Kidney capillary endothelial cell (primary cell): Measurements from ENCODE around the gene VRTN.
"Not testable (repeated sequence)": the region's sequence is repeated elsewhere in the genome, so short reads cannot be mapped to it uniquely, and the experiment has no call there.

Source experiments
- DNase-seq: peaks from one replicate; pipeline ENCODE4 v3.0.0-alpha.2; 2018; ENCODE audit warnings: low spot score

Gene VRTN

GRCh38 chr14:74349757-74350156, 1.5 kb downstream of the VRTN start:
- DNase-seq = no peak

GRCh38 chr14:74350211-74350927, 2.1 kb downstream of the VRTN start:
- no peak for DNase-seq

GRCh38 chr14:74350928-74351323, 2.7 kb downstream of the VRTN start:
- no peak for DNase-seq

- DNase-seq = no peak
Measured at GRCh38 chr14:74356892-74357575, 8.8 kb downstream of the VRTN start.

GRCh38 chr14:74357585-74357984, 9.3 kb downstream of the VRTN start:
- DNase-seq = no peak

GRCh38 chr14:74358176-74358829, 10.0 kb downstream of the VRTN start:
- no peak for DNase-seq

- no peak for DNase-seq
Measured at GRCh38 chr14:74360163-74360562, 11.9 kb downstream of the VRTN start.

GRCh38 chr14:74362361-74362915, 14.2 kb downstream of the VRTN start:
- peak; percentile 69 for DNase-seq

GRCh38 chr14:74364271-74364880, 16.1 kb downstream of the VRTN start:
- no peak for DNase-seq

GRCh38 chr14:74368026-74368425, 19.8 kb downstream of the VRTN start:
- no peak for DNase-seq

- DNase-seq = no peak
Measured at GRCh38 chr14:74368441-74368840, 20.2 kb downstream of the VRTN start.

GRCh38 chr14:74377976-74378690, 29.9 kb downstream of the VRTN start:
- DNase-seq = no peak

- DNase-seq = no peak
Measured at GRCh38 chr14:74380172-74380571, 31.9 kb downstream of the VRTN start.

GRCh38 chr14:74380845-74381244, 32.6 kb downstream of the VRTN start:
- no peak for DNase-seq

- not testable (repeated sequence) for DNase-seq
Measured at GRCh38 chr14:74381571-74381970, 33.3 kb downstream of the VRTN start.

GRCh38 chr14:74382231-74382630, 34.0 kb downstream of the VRTN start:
- DNase-seq = no peak

- DNase-seq = no peak
Measured at GRCh38 chr14:74389980-74390379, 41.7 kb downstream of the VRTN start.

- not testable (repeated sequence) for DNase-seq
Measured at GRCh38 chr14:74390505-74390904, 42.2 kb downstream of the VRTN start.

GRCh38 chr14:74391479-74391878, 43.2 kb downstream of the VRTN start:
- DNase-seq = no peak

- DNase-seq = no peak
Measured at GRCh38 chr14:74392616-74393570, 44.6 kb downstream of the VRTN start.

GRCh38 chr14:74394549-74394948, 46.3 kb downstream of the VRTN start:
- DNase-seq = no peak
